HepG2 (cell line): ENCODE measurements around the gene CSE1L. TPM values are rescaled to one million over a fixed set of nuclear protein-coding genes. Genes with fewer than 3 reads are reported as not detected.

Source experiments
- ATAC-seq: fragments of 200-7000 bp; cut with Tn5 transposase; 3 replicates; pipeline ENCODE4 v1.9.1; 2020; ENCODE audit warnings: mild to moderate bottlenecking, moderate library complexity
- BruUV-seq: library from RNA; stranded (reverse); fragments of 400-500 nt; replicated peaks from 2 replicates; lab custom pipeline; 2021; lab: Mats Ljungman, UMichigan
- CTCF ChIA-PET: fragments of 300-600 bp; formaldehyde crosslinking; extraction: SDS; loops from one replicate; lab custom pipeline; 2021; ENCODE audit warnings: low total read pairs, inconsistent platforms, low intra/inter-chr PET ratio; lab: Yijun Ruan, JAX
- POLR2A ChIA-PET: fragments of 350-600 bp; sonication (Branson Sonifier 250); formaldehyde crosslinking; loops from one replicate; lab custom pipeline; 2020; ENCODE audit warnings: antibody characterized with exemption, inconsistent platforms; lab: Yijun Ruan, JAX
- DNase-seq: peaks from one replicate; pipeline ENCODE4 v3.0.0-alpha.2; 2015; ENCODE audit warnings: low spot score
- FAIRE-seq: peaks from 3 replicates; lab custom pipeline; 2011; peaks lifted over from hg19 to GRCh38; lab: Jason Lieb, UNC
- H2AFZ ChIP-seq: one replicate; pipeline ENCODE4 v1.6.1; 2011; ENCODE audit warnings: low read length, inconsistent platforms
- H3K27ac ChIP-seq: fragments of 300-600 bp; 3 replicates; pipeline ENCODE4 v1.8.0; 2011; ENCODE audit warnings: mixed run types, mild to moderate bottlenecking, mixed read lengths, low read length, inconsistent platforms; ENCODE audit not compliant: insufficient read depth; ENCODE audit errors: extremely low read length
- H3K27me3 ChIP-seq, 2 experiments: fragments of 200-600 bp in 1 of 2; 2 replicates in 1 of 2; 3 replicates in 1 of 2; pipeline versions ENCODE4 v1.6.0 to v1.8.0; 2011; ENCODE audit warnings: low read length in 2 of 2, mild to moderate bottlenecking in 2 of 2, moderate library complexity in 2 of 2, inconsistent platforms in 1 of 2; ENCODE audit not compliant: insufficient read depth in 2 of 2, control insufficient read depth in 1 of 2
- H3K36me3 ChIP-seq, 2 experiments: fragments of 200-600 bp in 1 of 2; replicated peaks in 1 of 2; 2 replicates in 1 of 2; 3 replicates in 1 of 2; pipeline versions ENCODE4 v1.5.1 to v1.8.0; 2011; ENCODE audit warnings: low read length in 2 of 2, inconsistent platforms in 1 of 2; ENCODE audit not compliant: insufficient read depth in 2 of 2, control insufficient read depth in 1 of 2
- H3K4me1 ChIP-seq: 2 replicates; pipeline ENCODE4 v1.5.1; 2012; ENCODE audit warnings: low read length, inconsistent platforms; ENCODE audit not compliant: insufficient read depth
- H3K4me2 ChIP-seq: 2 replicates; pipeline ENCODE4 v1.6.0; 2011; ENCODE audit warnings: low read depth, low read length, inconsistent platforms
- H3K4me3 ChIP-seq, 3 experiments: fragments of 200-600 bp in 1 of 3; sonication (generic), shearing (Covaris generic) in 1 of 3; replicated peaks in 1 of 3; 2 replicates each; pipeline ENCODE4 v1.5.1; 2011 to 2016; ENCODE audit warnings: low read length in 3 of 3, inconsistent platforms in 2 of 3, low read depth in 2 of 3, mild to moderate bottlenecking in 2 of 3, control low read depth in 1 of 3, mixed read lengths in 1 of 3; ENCODE audit not compliant: insufficient read depth in 1 of 3
- H3K79me2 ChIP-seq: one replicate; pipeline ENCODE4 v1.6.1; 2011; ENCODE audit warnings: low read length, inconsistent platforms; ENCODE audit not compliant: insufficient read depth
- H3K9ac ChIP-seq: 2 replicates; pipeline ENCODE4 v1.6.0; 2011; ENCODE audit warnings: mild to moderate bottlenecking, low read depth, low read length, inconsistent platforms; ENCODE audit not compliant: insufficient read depth
- H3K9me3 ChIP-seq: 2 replicates; pipeline ENCODE4 v1.5.1; 2012; ENCODE audit warnings: mild to moderate bottlenecking, low read length
- H4K20me1 ChIP-seq: 2 replicates; pipeline ENCODE4 v1.6.0; 2011; ENCODE audit warnings: inconsistent platforms, mild to moderate bottlenecking, low read length, moderate library complexity; ENCODE audit not compliant: insufficient read depth
- EP300 ChIP-seq, 3 experiments: sonication (generic) in 1 of 3; formaldehyde crosslinking in 1 of 3; IDR thresholded peaks; 2 replicates each; pipeline versions ENCODE4 v1.5.1 to v1.6.1; 2011 to 2020; ENCODE audit warnings: low read depth in 2 of 3, low read length in 2 of 3, borderline replicate concordance in 1 of 3, improper control_type of control experiment in 1 of 3, mild to moderate bottlenecking in 1 of 3, missing genetic modification reagents in 1 of 3, moderate library complexity in 1 of 3
- MTF1 ChIP-seq: sonication (generic); formaldehyde crosslinking; IDR thresholded peaks from 2 replicates; pipeline ENCODE4 v1.5.0; 2020; ENCODE audit warnings: missing genetic modification reagents
- NCOA5 ChIP-seq: sonication (generic); formaldehyde crosslinking; IDR thresholded peaks from 2 replicates; pipeline ENCODE4 v1.4.0; 2020; ENCODE audit warnings: missing genetic modification reagents
- NFKB2 ChIP-seq: sonication (generic); formaldehyde crosslinking; IDR thresholded peaks from 2 replicates; pipeline ENCODE4 v1.4.0; 2020; ENCODE audit warnings: missing genetic modification reagents, borderline replicate concordance
- PAX8 ChIP-seq: sonication (generic); formaldehyde crosslinking; IDR thresholded peaks from 2 replicates; pipeline ENCODE4 v1.8.0; 2022; ENCODE audit warnings: mild to moderate bottlenecking, missing genetic modification reagents, borderline replicate concordance
- RELA ChIP-seq: sonication (generic); formaldehyde crosslinking; IDR thresholded peaks from 2 replicates; pipeline ENCODE4 v1.4.0; 2020; ENCODE audit warnings: missing genetic modification reagents
- SAFB2 ChIP-seq: sonication (generic); formaldehyde crosslinking; IDR thresholded peaks from 2 replicates; pipeline ENCODE4 v1.5.1; 2020; ENCODE audit warnings: missing genetic modification reagents, low read depth, mild to moderate bottlenecking, borderline replicate concordance
- ZC3H13 ChIP-seq: sonication (generic); formaldehyde crosslinking; IDR thresholded peaks from 2 replicates; pipeline ENCODE4 v1.8.1; 2023; ENCODE audit warnings: mild to moderate bottlenecking, missing genetic modification reagents, moderate library complexity
- ZMAT3 ChIP-seq: sonication (generic); formaldehyde crosslinking; conservative IDR thresholded peaks from 2 replicates; pipeline ENCODE4 v1.7.0; 2021; ENCODE audit warnings: missing genetic modification reagents
- ZNF563 ChIP-seq: sonication (generic); formaldehyde crosslinking; IDR thresholded peaks from 2 replicates; pipeline ENCODE4 v1.8.0; 2022; ENCODE audit warnings: mild to moderate bottlenecking, moderate library complexity, missing genetic modification reagents
- ZNF569 ChIP-seq: sonication (generic); formaldehyde crosslinking; IDR thresholded peaks from 2 replicates; pipeline ENCODE4 v1.5.0; 2020; ENCODE audit warnings: mild to moderate bottlenecking, missing genetic modification reagents, moderate library complexity, borderline replicate concordance
- ZNF674 ChIP-seq: sonication (generic); formaldehyde crosslinking; IDR thresholded peaks from 2 replicates; pipeline ENCODE4 v1.5.0; 2020; ENCODE audit warnings: low read depth, mild to moderate bottlenecking, missing genetic modification reagents
- WGBS: methylation state at CpG from one replicate; pipeline ENCODE4 v1.1.6; 2017; ENCODE audit warnings: low lambda C conversion rate; 5-methylcytosine and 5-hydroxymethylcytosine counted together
- in situ Hi-C: cut with HindIII; loops from 2 replicates; pipeline ENCODE4 v1.10.0; 2017; ENCODE audit warnings: low pct_unique_long_range_greater_than_20kb; ENCODE audit not compliant: extremely low pct_ligation_motif_present
- intact Hi-C: fragments of 100-400 bp; cut with micrococcal nuclease; formaldehyde crosslinking; loops from one replicate; pipeline ENCODE4 v1.10.0; 2022; ENCODE audit not compliant: unreplicated experiment
- polyA plus RNA-seq, 8 experiments: library from polyadenylated mRNA; depleted of rRNA in 3 of 8; stranded (reverse) in 7 of 8; unstranded in 1 of 8; fragments of >200 nt; fragmentation: Illumina TruSeq in 4 of 8; extraction: Trizol in 4 of 8; gene quantifications; 2 replicates each; pipeline versions ENCODE4 v1.2.1 to v1.2.3, GENCODE V29; 2011 to 2016; ENCODE audit warnings: low read depth in 4 of 8, missing spikeins in 1 of 8, mixed read lengths in 1 of 8; ENCODE audit not compliant: insufficient read depth in 1 of 8
- total RNA-seq, 5 experiments: library from RNA; depleted of rRNA; stranded (reverse); fragments of >200 nt; fragmentation: Illumina TruSeq; extraction: Trizol; gene quantifications; 2 replicates each; pipeline ENCODE4 v1.2.3, GENCODE V29; 2016; ENCODE audit warnings: low read depth in 1 of 5
- TF ChIP-seq, protein P1 (sequence below): sonication (generic); formaldehyde crosslinking; IDR thresholded peaks from 2 replicates; pipeline ENCODE4 v1.4.0; 2020; ENCODE audit warnings: missing genetic modification reagents; ENCODE audit errors: not compliant biosample characterization
- TF ChIP-seq, protein P2 (sequence below): fragments of 450-650 bp; IDR thresholded peaks from 2 replicates; pipeline ENCODE4 v1.6.1; 2017; ENCODE audit warnings: mild to moderate bottlenecking

CSE1L gene
- total and polyA plus RNA-seq, 2 of the 13 experiments (the other 11 are each of a cell fraction or from before 2014, with no cell fraction given): 56.9 to 258 TPM

DNA sequence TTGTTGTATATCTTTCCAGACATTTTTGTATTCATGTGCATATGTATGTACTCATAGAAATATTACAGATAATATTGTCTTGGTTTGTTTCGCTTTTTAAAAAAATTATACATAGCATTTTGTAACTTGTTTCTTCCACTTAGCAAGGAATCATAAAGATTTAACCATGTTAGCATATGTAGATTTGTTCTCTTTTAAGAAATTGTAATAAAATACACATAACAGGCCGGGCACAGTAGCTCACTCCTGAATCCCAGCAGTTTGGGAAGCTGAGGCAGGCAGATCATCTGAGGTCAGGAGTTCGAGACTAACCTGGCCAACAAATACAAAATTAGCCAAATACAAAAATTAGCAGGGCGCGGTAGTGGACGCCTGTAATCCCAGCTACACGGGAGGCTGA lies 44.4 kb upstream of the CSE1L start:
- intact Hi-C loops (no loop called here), in situ Hi-C loops (no loop called here)
- no peak overlapping the region for H3K9ac ChIP-seq
- no peaks in the 10 kb centered on the region for H3K9me3 ChIP-seq
- WGBS: 97% methylated on average over 7 of the region's 7 CpGs
- H3K4me2 ChIP-seq: no peak overlapping the region
- H3K27me3 ChIP-seq: no peaks in the 10 kb centered on the region
- DNase-seq (no peak), ATAC-seq (no peak), FAIRE-seq (no peak)
- POLR2A ChIA-PET: interaction anchor here (1.0 kb wide), 1 partner anchor 77 kb away, joined by 3 read pairs; no protein-coding TSS in a partner anchor
- no peak for TF ChIP-seq ZC3H13
- TF ChIP-seq SAFB2: no peak
- TF ChIP-seq ZMAT3: no peak
- TF ChIP-seq, protein P1, sequence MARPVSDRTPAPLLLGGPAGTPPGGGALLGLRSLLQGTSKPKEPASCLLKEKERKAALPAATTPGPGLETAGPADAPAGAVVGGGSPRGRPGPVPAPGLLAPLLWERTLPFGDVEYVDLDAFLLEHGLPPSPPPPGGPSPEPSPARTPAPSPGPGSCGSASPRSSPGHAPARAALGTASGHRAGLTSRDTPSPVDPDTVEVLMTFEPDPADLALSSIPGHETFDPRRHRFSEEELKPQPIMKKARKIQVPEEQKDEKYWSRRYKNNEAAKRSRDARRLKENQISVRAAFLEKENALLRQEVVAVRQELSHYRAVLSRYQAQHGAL (CRISPR knock-in tag): no peak
- no peak for TF ChIP-seq PAX8
- TF ChIP-seq NCOA5 (CRISPR knock-in tag): no peak
- no peak for TF ChIP-seq RELA (CRISPR knock-in tag)
- TF ChIP-seq, protein P2, sequence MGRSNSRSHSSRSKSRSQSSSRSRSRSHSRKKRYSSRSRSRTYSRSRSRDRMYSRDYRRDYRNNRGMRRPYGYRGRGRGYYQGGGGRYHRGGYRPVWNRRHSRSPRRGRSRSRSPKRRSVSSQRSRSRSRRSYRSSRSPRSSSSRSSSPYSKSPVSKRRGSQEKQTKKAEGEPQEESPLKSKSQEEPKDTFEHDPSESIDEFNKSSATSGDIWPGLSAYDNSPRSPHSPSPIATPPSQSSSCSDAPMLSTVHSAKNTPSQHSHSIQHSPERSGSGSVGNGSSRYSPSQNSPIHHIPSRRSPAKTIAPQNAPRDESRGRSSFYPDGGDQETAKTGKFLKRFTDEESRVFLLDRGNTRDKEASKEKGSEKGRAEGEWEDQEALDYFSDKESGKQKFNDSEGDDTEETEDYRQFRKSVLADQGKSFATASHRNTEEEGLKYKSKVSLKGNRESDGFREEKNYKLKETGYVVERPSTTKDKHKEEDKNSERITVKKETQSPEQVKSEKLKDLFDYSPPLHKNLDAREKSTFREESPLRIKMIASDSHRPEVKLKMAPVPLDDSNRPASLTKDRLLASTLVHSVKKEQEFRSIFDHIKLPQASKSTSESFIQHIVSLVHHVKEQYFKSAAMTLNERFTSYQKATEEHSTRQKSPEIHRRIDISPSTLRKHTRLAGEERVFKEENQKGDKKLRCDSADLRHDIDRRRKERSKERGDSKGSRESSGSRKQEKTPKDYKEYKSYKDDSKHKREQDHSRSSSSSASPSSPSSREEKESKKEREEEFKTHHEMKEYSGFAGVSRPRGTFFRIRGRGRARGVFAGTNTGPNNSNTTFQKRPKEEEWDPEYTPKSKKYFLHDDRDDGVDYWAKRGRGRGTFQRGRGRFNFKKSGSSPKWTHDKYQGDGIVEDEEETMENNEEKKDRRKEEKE: no peak
- TF ChIP-seq EP300 (IDR thresholded peaks at IDR 0.05; ENCODE audit: low read depth in 2 of 2, low read length in 2 of 2): no peak
- no peak for TF ChIP-seq EP300 (CRISPR knock-in tag; IDR thresholded peaks at IDR 0.05; ENCODE audit: borderline replicate concordance)
- no peak for TF ChIP-seq MTF1 (CRISPR knock-in tag)
- TF ChIP-seq ZNF674: no peak
- TF ChIP-seq ZNF563 (CRISPR knock-in tag): no peak
- TF ChIP-seq NFKB2: no peak
- no peak for TF ChIP-seq ZNF569 (CRISPR knock-in tag)
- H3K27ac ChIP-seq: no peak overlapping the region
- no peaks in the 10 kb centered on the region for H4K20me1 ChIP-seq
- H3K4me1 ChIP-seq: peaks cover 14% of the 10 kb centered on the region
- peaks cover 30 to 74% of the 10 kb centered on the region in 2 experiments for H3K36me3 ChIP-seq
- H2AFZ ChIP-seq: no peak overlapping the region
- BruUV-seq: no TSS peak
- no peaks in the 10 kb centered on the region for H3K79me2 ChIP-seq
- no peak overlapping the region for H3K4me3 ChIP-seq
- CTCF ChIA-PET: no interaction called here
